Kidney (tissue), 14 donors: Measurements from ENCODE around the gene ST8SIA1. TPM values are rescaled to one million over a fixed set of nuclear protein-coding genes. Genes with fewer than 3 reads are reported as not detected.

Experiments used
- DNase-seq, 5 donors: peaks; one replicate each; pipeline ENCODE4 v3.0.0-alpha.2; 2013 to 2020
- FAIRE-seq: peaks from 2 replicates; lab custom pipeline; 2012; peaks lifted over from hg19 to GRCh38; lab: Jason Lieb, UNC
- H3K27ac ChIP-seq, 2 donors: one replicate each; pipeline ENCODE4 v1.7.0; 2013; ENCODE audit warnings: low read depth in 2 of 2, low read length in 2 of 2, inconsistent platforms in 1 of 2
- H3K27me3 ChIP-seq: one replicate; pipeline ENCODE4 v1.7.1; 2013; ENCODE audit warnings: low read length, inconsistent platforms; ENCODE audit not compliant: control insufficient read depth, insufficient read depth
- H3K36me3 ChIP-seq, 3 donors: one replicate each; pipeline versions ENCODE4 v1.7.0 to v1.7.1; 2013; ENCODE audit warnings: low read length in 3 of 3, control low read depth in 1 of 3, inconsistent platforms in 1 of 3; ENCODE audit not compliant: insufficient read depth in 3 of 3, control insufficient read depth in 2 of 3
- H3K4me1 ChIP-seq, 3 donors: one replicate each; pipeline versions ENCODE4 v1.7.0 to v1.7.1; 2013; ENCODE audit warnings: low read length in 3 of 3, inconsistent platforms in 1 of 3, low read depth in 1 of 3; ENCODE audit not compliant: control insufficient read depth in 2 of 3, insufficient read depth in 2 of 3
- H3K4me3 ChIP-seq, 3 donors: one replicate each; pipeline versions ENCODE4 v1.7.0 to v1.8.1; 2013; ENCODE audit warnings: low read length in 3 of 3, control low read depth in 1 of 3, inconsistent platforms in 1 of 3
- H3K9ac ChIP-seq, 3 donors: one replicate each; pipeline versions ENCODE4 v1.7.0 to v1.7.1; 2013; ENCODE audit warnings: low read length in 3 of 3, control low read depth in 1 of 3, inconsistent platforms in 1 of 3
- H3K9me3 ChIP-seq, 3 donors: one replicate each; pipeline versions ENCODE4 v1.7.0 to v1.7.1; 2013; ENCODE audit warnings: low read length in 3 of 3, control low read depth in 1 of 3, inconsistent platforms in 1 of 3; ENCODE audit not compliant: control insufficient read depth in 2 of 3, insufficient read depth in 1 of 3
- intact Hi-C: fragments of 100-400 bp; cut with DNase I; formaldehyde crosslinking; loops from one replicate; pipeline ENCODE4 v1.11.1; 2022
- polyA plus RNA-seq: library from polyadenylated mRNA; stranded (reverse); fragments of 350-450 nt; fragmentation: Illumina TruSeq; extraction: RNeasy Lipid Tissue Mini Kit (QIAGEN cat#74804); gene quantifications from one replicate; pipeline ENCODE4 v1.2.3, GENCODE V29; 2014; ENCODE audit warnings: low read depth, low replicate concordance; ENCODE audit not compliant: insufficient read depth
- total RNA-seq: library from RNA; stranded (reverse); fragmentation: NEBNext Ultra II Directional; extraction: Animal tissue kit (Norgen Biotek cat#: 25700); gene quantifications from one replicate; pipeline ENCODE4 v1.2.1, GENCODE V29; 2021
- TF ChIP-seq, protein P1 (sequence below): IDR thresholded peaks from 3 replicates; pipeline ENCODE4 v1.5.1; 2012; ENCODE audit warnings: mild to moderate bottlenecking, moderate library complexity, borderline replicate concordance; ENCODE audit not compliant: insufficient read depth; ENCODE audit errors: extremely low read depth
- donor health status: control.
- donor health status: control.
- donor health status: control.
- donor health status: control.
- donor health status: control.
- donor health status: DM: yes; HTN: yes; CAD: no.
- donor health status: Normal renal cell carcinoma (clear cell type).

Gene ST8SIA1
- total and polyA plus RNA-seq, 2 donors from 2014 or later = 2.8 to 4.7 TPM

DNA sequence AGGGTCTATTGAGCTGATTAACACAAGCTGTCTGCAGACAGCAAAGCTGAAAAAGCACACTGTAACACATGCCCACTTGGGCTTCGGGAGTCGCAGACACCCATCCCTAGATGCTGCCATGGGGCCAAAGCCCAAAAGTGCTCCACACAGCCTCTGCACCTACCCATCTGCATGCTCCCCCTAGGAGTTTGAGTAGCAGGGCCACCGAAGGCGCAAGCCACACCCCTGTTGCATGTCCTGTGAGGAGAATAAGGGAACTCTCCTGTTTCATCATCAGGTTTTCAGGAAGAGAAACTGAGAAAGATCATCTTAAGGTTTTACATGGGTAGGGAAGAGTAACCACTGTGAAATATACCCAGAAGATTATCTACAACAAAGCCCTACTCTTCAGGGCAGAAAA, 5.6 kb upstream of the ST8SIA1 start:
- DNase-seq (peak in 1 of 5 donors; percentile 53), FAIRE-seq (no peak)
- no peaks in the 10 kb centered on the region for H3K9me3 ChIP-seq
- intact Hi-C loops = no loop called here
- no peaks in the 10 kb centered on the region for H3K27me3 ChIP-seq
- H3K36me3 ChIP-seq = no peaks in the 10 kb centered on the region
- no peak overlapping the region for H3K27ac ChIP-seq
- no peak overlapping the region for H3K9ac ChIP-seq
- H3K4me3 ChIP-seq = no peak overlapping the region
- TF ChIP-seq, protein P1, sequence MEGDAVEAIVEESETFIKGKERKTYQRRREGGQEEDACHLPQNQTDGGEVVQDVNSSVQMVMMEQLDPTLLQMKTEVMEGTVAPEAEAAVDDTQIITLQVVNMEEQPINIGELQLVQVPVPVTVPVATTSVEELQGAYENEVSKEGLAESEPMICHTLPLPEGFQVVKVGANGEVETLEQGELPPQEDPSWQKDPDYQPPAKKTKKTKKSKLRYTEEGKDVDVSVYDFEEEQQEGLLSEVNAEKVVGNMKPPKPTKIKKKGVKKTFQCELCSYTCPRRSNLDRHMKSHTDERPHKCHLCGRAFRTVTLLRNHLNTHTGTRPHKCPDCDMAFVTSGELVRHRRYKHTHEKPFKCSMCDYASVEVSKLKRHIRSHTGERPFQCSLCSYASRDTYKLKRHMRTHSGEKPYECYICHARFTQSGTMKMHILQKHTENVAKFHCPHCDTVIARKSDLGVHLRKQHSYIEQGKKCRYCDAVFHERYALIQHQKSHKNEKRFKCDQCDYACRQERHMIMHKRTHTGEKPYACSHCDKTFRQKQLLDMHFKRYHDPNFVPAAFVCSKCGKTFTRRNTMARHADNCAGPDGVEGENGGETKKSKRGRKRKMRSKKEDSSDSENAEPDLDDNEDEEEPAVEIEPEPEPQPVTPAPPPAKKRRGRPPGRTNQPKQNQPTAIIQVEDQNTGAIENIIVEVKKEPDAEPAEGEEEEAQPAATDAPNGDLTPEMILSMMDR = no peak
- H3K4me1 ChIP-seq = no peaks in the 10 kb centered on the region

DNA sequence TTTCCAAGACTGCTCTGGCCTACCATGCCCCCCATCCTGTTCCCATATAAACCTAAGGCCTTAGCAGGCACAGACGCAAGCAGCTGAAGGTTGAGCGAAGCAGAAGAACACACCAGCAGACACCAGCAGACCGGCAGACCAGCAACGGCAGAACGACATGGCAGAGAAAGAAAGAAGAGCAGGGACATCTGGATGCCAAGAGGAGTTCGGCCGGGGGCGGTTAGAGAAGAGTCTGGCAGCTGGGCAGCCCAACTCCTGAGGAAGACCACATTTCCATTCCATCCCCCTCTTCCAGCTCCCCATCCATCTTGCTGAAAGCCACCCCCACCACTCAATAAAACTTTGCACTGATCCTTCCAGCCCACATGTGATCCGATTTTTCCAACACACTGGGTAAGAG, 5.2 kb upstream of the ST8SIA1 start:
- Histone ChIP-seq H3K4me1 (no peaks in the 10 kb centered on the region), H3K27me3 (no peaks in the 10 kb centered on the region), H3K4me3 (no peak overlapping the region), H3K36me3 (no peaks in the 10 kb centered on the region), H3K9ac (no peak overlapping the region), H3K27ac (no peak overlapping the region), H3K9me3 (no peaks in the 10 kb centered on the region)
- TF ChIP-seq, protein P1 = no peak
- intact Hi-C loops = loop anchor here (10.0 kb wide), 2 partner anchors 105 to 235 kb away; no protein-coding TSS in a partner anchor
- DNase-seq = no peak
- no peak for FAIRE-seq

- Histone ChIP-seq H3K27ac (no peak overlapping the region), H3K9me3 (no peaks in the 10 kb centered on the region)
- intact Hi-C loops = loop anchor here (10.0 kb wide), 2 partner anchors 109 to 231 kb away; no protein-coding TSS in a partner anchor
These were observed 1.3 kb upstream of the ST8SIA1 start for GRCh38 chr12:22335794-22336166.

More at GRCh38 chr12:22335794-22336166, 1.3 kb upstream of the ST8SIA1 start:
- DNase-seq (no peak), FAIRE-seq (no peak)
- Histone ChIP-seq H3K9ac (no peak overlapping the region), H3K27me3 (peaks cover 3% of the 10 kb centered on the region), H3K4me1 (no peaks in the 10 kb centered on the region), H3K36me3 (no peaks in the 10 kb centered on the region), H3K4me3 (peak overlapping the region in 2 of 3 donors; percentile 75 to 79)
- TF ChIP-seq, protein P1 = no peak
